HepG2 (cell line): ENCODE data around the gene CPSF6. TPM values are rescaled to one million over a fixed set of nuclear protein-coding genes. Genes with fewer than 3 reads are reported as not detected.
A peak's percentile ranks its signal among the peaks of the same experiment; 100 is the strongest.

Experiments used
- ATAC-seq: fragments of 200-7000 bp; cut with Tn5 transposase; 3 replicates; pipeline ENCODE4 v1.9.1; 2020; ENCODE audit warnings: mild to moderate bottlenecking, moderate library complexity
- BruUV-seq: library from RNA; stranded (reverse); fragments of 400-500 nt; replicated peaks from 2 replicates; lab custom pipeline; 2021; lab: Mats Ljungman, UMichigan
- CTCF ChIA-PET: fragments of 300-600 bp; formaldehyde crosslinking; extraction: SDS; loops from one replicate; lab custom pipeline; 2021; ENCODE audit warnings: low total read pairs, inconsistent platforms, low intra/inter-chr PET ratio; lab: Yijun Ruan, JAX
- POLR2A ChIA-PET: fragments of 350-600 bp; sonication (Branson Sonifier 250); formaldehyde crosslinking; loops from one replicate; lab custom pipeline; 2020; ENCODE audit warnings: antibody characterized with exemption, inconsistent platforms; lab: Yijun Ruan, JAX
- DNase-seq: peaks from one replicate; pipeline ENCODE4 v3.0.0-alpha.2; 2015; ENCODE audit warnings: low spot score
- FAIRE-seq: peaks from 3 replicates; lab custom pipeline; 2011; peaks lifted over from hg19 to GRCh38; lab: Jason Lieb, UNC
- H2AFZ ChIP-seq: one replicate; pipeline ENCODE4 v1.6.1; 2011; ENCODE audit warnings: low read length, inconsistent platforms
- H3K27ac ChIP-seq: fragments of 300-600 bp; 3 replicates; pipeline ENCODE4 v1.8.0; 2011; ENCODE audit warnings: mixed run types, mild to moderate bottlenecking, mixed read lengths, low read length, inconsistent platforms; ENCODE audit not compliant: insufficient read depth; ENCODE audit errors: extremely low read length
- H3K27me3 ChIP-seq, 2 experiments: fragments of 200-600 bp in 1 of 2; 2 replicates in 1 of 2; 3 replicates in 1 of 2; pipeline versions ENCODE4 v1.6.0 to v1.8.0; 2011; ENCODE audit warnings: low read length in 2 of 2, mild to moderate bottlenecking in 2 of 2, moderate library complexity in 2 of 2, inconsistent platforms in 1 of 2; ENCODE audit not compliant: insufficient read depth in 2 of 2, control insufficient read depth in 1 of 2
- H3K36me3 ChIP-seq, 2 experiments: fragments of 200-600 bp in 1 of 2; replicated peaks in 1 of 2; 2 replicates in 1 of 2; 3 replicates in 1 of 2; pipeline versions ENCODE4 v1.5.1 to v1.8.0; 2011; ENCODE audit warnings: low read length in 2 of 2, inconsistent platforms in 1 of 2; ENCODE audit not compliant: insufficient read depth in 2 of 2, control insufficient read depth in 1 of 2
- H3K4me1 ChIP-seq: 2 replicates; pipeline ENCODE4 v1.5.1; 2012; ENCODE audit warnings: low read length, inconsistent platforms; ENCODE audit not compliant: insufficient read depth
- H3K4me2 ChIP-seq: 2 replicates; pipeline ENCODE4 v1.6.0; 2011; ENCODE audit warnings: low read depth, low read length, inconsistent platforms
- H3K4me3 ChIP-seq, 3 experiments: fragments of 200-600 bp in 1 of 3; sonication (generic), shearing (Covaris generic) in 1 of 3; replicated peaks in 1 of 3; 2 replicates each; pipeline ENCODE4 v1.5.1; 2011 to 2016; ENCODE audit warnings: low read length in 3 of 3, inconsistent platforms in 2 of 3, low read depth in 2 of 3, mild to moderate bottlenecking in 2 of 3, control low read depth in 1 of 3, mixed read lengths in 1 of 3; ENCODE audit not compliant: insufficient read depth in 1 of 3
- H3K79me2 ChIP-seq: one replicate; pipeline ENCODE4 v1.6.1; 2011; ENCODE audit warnings: low read length, inconsistent platforms; ENCODE audit not compliant: insufficient read depth
- H3K9ac ChIP-seq: 2 replicates; pipeline ENCODE4 v1.6.0; 2011; ENCODE audit warnings: mild to moderate bottlenecking, low read depth, low read length, inconsistent platforms; ENCODE audit not compliant: insufficient read depth
- H3K9me3 ChIP-seq: 2 replicates; pipeline ENCODE4 v1.5.1; 2012; ENCODE audit warnings: mild to moderate bottlenecking, low read length
- H4K20me1 ChIP-seq: 2 replicates; pipeline ENCODE4 v1.6.0; 2011; ENCODE audit warnings: inconsistent platforms, mild to moderate bottlenecking, low read length, moderate library complexity; ENCODE audit not compliant: insufficient read depth
- ATF7 ChIP-seq, 2 experiments: fragments of 450-650 bp in 1 of 2; sonication (generic) in 1 of 2; formaldehyde crosslinking in 1 of 2; IDR thresholded peaks; 2 replicates each; pipeline versions ENCODE4 v1.4.0 to v1.6.1; 2016 to 2020; ENCODE audit warnings: antibody characterized with exemption in 1 of 2, mild to moderate bottlenecking in 1 of 2, missing genetic modification reagents in 1 of 2
- FLYWCH1 ChIP-seq: sonication (generic); formaldehyde crosslinking; IDR thresholded peaks from 2 replicates; pipeline ENCODE4 v1.8.1; 2023; ENCODE audit warnings: mild to moderate bottlenecking, missing genetic modification reagents
- KAT2B ChIP-seq: fragments of 150-350 bp; IDR thresholded peaks from 2 replicates; pipeline ENCODE4 v1.6.1; 2014; ENCODE audit warnings: low read depth, low read length, borderline replicate concordance
- MTF1 ChIP-seq: sonication (generic); formaldehyde crosslinking; IDR thresholded peaks from 2 replicates; pipeline ENCODE4 v1.5.0; 2020; ENCODE audit warnings: missing genetic modification reagents
- RAD21 ChIP-seq: fragments of 450-650 bp; formaldehyde crosslinking; IDR thresholded peaks from 2 replicates; pipeline ENCODE4 v1.5.0; 2020; ENCODE audit warnings: mild to moderate bottlenecking
- RFX3 ChIP-seq: IDR thresholded peaks from 2 replicates; pipeline ENCODE4 v1.6.1; 2016; ENCODE audit warnings: missing biosample characterization, missing genetic modification reagents
- STAG1 ChIP-seq: sonication (generic); formaldehyde crosslinking; IDR thresholded peaks from 2 replicates; pipeline ENCODE4 v1.4.0; 2020; ENCODE audit warnings: missing genetic modification reagents
- ZNF121 ChIP-seq: sonication (generic); formaldehyde crosslinking; IDR thresholded peaks from 2 replicates; pipeline ENCODE4 v1.5.0; 2020; ENCODE audit warnings: mild to moderate bottlenecking, missing genetic modification reagents
- ZNF3 ChIP-seq: IDR thresholded peaks from 2 replicates; pipeline ENCODE4 v1.7.0; 2017; ENCODE audit warnings: inconsistent platforms
- ZNF556 ChIP-seq: sonication (generic); formaldehyde crosslinking; IDR thresholded peaks from 2 replicates; pipeline ENCODE4 v1.4.0; 2020; ENCODE audit warnings: mild to moderate bottlenecking, missing genetic modification reagents, borderline replicate concordance
- ZNF558 ChIP-seq: sonication (generic); formaldehyde crosslinking; IDR thresholded peaks from 2 replicates; pipeline ENCODE4 v1.9.0; 2022; ENCODE audit warnings: mild to moderate bottlenecking, missing genetic modification reagents, borderline replicate concordance
- ZNF644 ChIP-seq: IDR thresholded peaks from 2 replicates; pipeline ENCODE4 v1.6.1; 2016; ENCODE audit warnings: low read depth
- WGBS: methylation state at CpG from one replicate; pipeline ENCODE4 v1.1.6; 2017; ENCODE audit warnings: low lambda C conversion rate; 5-methylcytosine and 5-hydroxymethylcytosine counted together
- in situ Hi-C: cut with HindIII; loops from 2 replicates; pipeline ENCODE4 v1.10.0; 2017; ENCODE audit warnings: low pct_unique_long_range_greater_than_20kb; ENCODE audit not compliant: extremely low pct_ligation_motif_present
- intact Hi-C: fragments of 100-400 bp; cut with micrococcal nuclease; formaldehyde crosslinking; loops from one replicate; pipeline ENCODE4 v1.10.0; 2022; ENCODE audit not compliant: unreplicated experiment
- polyA plus RNA-seq, 8 experiments: library from polyadenylated mRNA; depleted of rRNA in 3 of 8; stranded (reverse) in 7 of 8; unstranded in 1 of 8; fragments of >200 nt; fragmentation: Illumina TruSeq in 4 of 8; extraction: Trizol in 4 of 8; gene quantifications; 2 replicates each; pipeline versions ENCODE4 v1.2.1 to v1.2.3, GENCODE V29; 2011 to 2016; ENCODE audit warnings: low read depth in 4 of 8, missing spikeins in 1 of 8, mixed read lengths in 1 of 8; ENCODE audit not compliant: insufficient read depth in 1 of 8
- total RNA-seq, 5 experiments: library from RNA; depleted of rRNA; stranded (reverse); fragments of >200 nt; fragmentation: Illumina TruSeq; extraction: Trizol; gene quantifications; 2 replicates each; pipeline ENCODE4 v1.2.3, GENCODE V29; 2016; ENCODE audit warnings: low read depth in 1 of 5
- TF ChIP-seq, protein P1 (sequence below): sonication (generic); formaldehyde crosslinking; IDR thresholded peaks from 2 replicates; pipeline ENCODE4 v1.4.0; 2020; ENCODE audit warnings: missing genetic modification reagents
- TF ChIP-seq, protein P2 (sequence below): sonication (generic); formaldehyde crosslinking; IDR thresholded peaks from 2 replicates; pipeline ENCODE4 v1.9.0; 2021; ENCODE audit warnings: missing genetic modification reagents, borderline replicate concordance

CPSF6 gene
- total and polyA plus RNA-seq, 2 of the 13 experiments (the other 11 are each of a cell fraction or from before 2014, with no cell fraction given) = 41.8 to 71.0 TPM

GRCh38 chr12:69196302-69197288, 42.8 kb upstream of the CPSF6 start:
- H3K4me2 ChIP-seq = no peak overlapping the region
- H4K20me1 ChIP-seq = no peaks in the 10 kb centered on the region
- no peaks in the 10 kb centered on the region for H3K36me3 ChIP-seq
- peak; percentile 62; the same call in 2 of the 3 replicates for ATAC-seq
- peak; percentile 10 for DNase-seq
- no peak for FAIRE-seq
- 7% methylated on average over 4 of the region's 4 CpGs for WGBS
- POLR2A ChIA-PET = no interaction called here
- H3K79me2 ChIP-seq = no peaks in the 10 kb centered on the region
- BruUV-seq = no TSS peak
- H3K4me1 ChIP-seq = no peaks in the 10 kb centered on the region
- in situ Hi-C loops (no loop called here), intact Hi-C loops (no loop called here)
- no peaks in the 10 kb centered on the region for H3K27me3 ChIP-seq
- H2AFZ ChIP-seq = no peak overlapping the region
- H3K4me3 ChIP-seq = no peak overlapping the region
- peaks cover 26% of the 10 kb centered on the region for H3K9me3 ChIP-seq
- H3K27ac ChIP-seq = no peak overlapping the region
- H3K9ac ChIP-seq = no peak overlapping the region
- CTCF ChIA-PET = no interaction called here
- no peak for TF ChIP-seq MTF1
- TF ChIP-seq FLYWCH1 = no peak
- no peak for TF ChIP-seq RFX3
- TF ChIP-seq RAD21 (CRISPR knock-in tag) = 0 out of 2 replicates have a peak, but pooled peaks have one; percentile 29
- no peak for TF ChIP-seq ZNF121 (CRISPR knock-in tag)
- no peak for TF ChIP-seq ZNF3 (CRISPR knock-in tag)
- TF ChIP-seq, protein P1, sequence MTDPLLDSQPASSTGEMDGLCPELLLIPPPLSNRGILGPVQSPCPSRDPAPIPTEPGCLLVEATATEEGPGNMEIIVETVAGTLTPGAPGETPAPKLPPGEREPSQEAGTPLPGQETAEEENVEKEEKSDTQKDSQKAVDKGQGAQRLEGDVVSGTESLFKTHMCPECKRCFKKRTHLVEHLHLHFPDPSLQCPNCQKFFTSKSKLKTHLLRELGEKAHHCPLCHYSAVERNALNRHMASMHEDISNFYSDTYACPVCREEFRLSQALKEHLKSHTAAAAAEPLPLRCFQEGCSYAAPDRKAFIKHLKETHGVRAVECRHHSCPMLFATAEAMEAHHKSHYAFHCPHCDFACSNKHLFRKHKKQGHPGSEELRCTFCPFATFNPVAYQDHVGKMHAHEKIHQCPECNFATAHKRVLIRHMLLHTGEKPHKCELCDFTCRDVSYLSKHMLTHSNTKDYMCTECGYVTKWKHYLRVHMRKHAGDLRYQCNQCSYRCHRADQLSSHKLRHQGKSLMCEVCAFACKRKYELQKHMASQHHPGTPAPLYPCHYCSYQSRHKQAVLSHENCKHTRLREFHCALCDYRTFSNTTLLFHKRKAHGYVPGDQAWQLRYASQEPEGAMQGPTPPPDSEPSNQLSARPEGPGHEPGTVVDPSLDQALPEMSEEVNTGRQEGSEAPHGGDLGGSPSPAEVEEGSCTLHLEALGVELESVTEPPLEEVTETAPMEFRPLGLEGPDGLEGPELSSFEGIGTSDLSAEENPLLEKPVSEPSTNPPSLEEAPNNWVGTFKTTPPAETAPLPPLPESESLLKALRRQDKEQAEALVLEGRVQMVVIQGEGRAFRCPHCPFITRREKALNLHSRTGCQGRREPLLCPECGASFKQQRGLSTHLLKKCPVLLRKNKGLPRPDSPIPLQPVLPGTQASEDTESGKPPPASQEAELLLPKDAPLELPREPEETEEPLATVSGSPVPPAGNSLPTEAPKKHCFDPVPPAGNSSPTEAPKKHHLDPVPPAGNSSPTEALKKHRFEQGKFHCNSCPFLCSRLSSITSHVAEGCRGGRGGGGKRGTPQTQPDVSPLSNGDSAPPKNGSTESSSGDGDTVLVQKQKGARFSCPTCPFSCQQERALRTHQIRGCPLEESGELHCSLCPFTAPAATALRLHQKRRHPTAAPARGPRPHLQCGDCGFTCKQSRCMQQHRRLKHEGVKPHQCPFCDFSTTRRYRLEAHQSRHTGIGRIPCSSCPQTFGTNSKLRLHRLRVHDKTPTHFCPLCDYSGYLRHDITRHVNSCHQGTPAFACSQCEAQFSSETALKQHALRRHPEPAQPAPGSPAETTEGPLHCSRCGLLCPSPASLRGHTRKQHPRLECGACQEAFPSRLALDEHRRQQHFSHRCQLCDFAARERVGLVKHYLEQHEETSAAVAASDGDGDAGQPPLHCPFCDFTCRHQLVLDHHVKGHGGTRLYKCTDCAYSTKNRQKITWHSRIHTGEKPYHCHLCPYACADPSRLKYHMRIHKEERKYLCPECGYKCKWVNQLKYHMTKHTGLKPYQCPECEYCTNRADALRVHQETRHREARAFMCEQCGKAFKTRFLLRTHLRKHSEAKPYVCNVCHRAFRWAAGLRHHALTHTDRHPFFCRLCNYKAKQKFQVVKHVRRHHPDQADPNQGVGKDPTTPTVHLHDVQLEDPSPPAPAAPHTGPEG = no peak
- no peak for TF ChIP-seq ZNF558 (CRISPR knock-in tag)
- peak; percentile 78 for TF ChIP-seq ATF7 (IDR thresholded peaks at IDR 0.05)
- no peak for TF ChIP-seq ATF7 (CRISPR knock-in tag; IDR thresholded peaks at IDR 0.05)
- TF ChIP-seq ZNF644 (CRISPR knock-in tag) = no peak
- no peak for TF ChIP-seq KAT2B
- TF ChIP-seq, protein P2, sequence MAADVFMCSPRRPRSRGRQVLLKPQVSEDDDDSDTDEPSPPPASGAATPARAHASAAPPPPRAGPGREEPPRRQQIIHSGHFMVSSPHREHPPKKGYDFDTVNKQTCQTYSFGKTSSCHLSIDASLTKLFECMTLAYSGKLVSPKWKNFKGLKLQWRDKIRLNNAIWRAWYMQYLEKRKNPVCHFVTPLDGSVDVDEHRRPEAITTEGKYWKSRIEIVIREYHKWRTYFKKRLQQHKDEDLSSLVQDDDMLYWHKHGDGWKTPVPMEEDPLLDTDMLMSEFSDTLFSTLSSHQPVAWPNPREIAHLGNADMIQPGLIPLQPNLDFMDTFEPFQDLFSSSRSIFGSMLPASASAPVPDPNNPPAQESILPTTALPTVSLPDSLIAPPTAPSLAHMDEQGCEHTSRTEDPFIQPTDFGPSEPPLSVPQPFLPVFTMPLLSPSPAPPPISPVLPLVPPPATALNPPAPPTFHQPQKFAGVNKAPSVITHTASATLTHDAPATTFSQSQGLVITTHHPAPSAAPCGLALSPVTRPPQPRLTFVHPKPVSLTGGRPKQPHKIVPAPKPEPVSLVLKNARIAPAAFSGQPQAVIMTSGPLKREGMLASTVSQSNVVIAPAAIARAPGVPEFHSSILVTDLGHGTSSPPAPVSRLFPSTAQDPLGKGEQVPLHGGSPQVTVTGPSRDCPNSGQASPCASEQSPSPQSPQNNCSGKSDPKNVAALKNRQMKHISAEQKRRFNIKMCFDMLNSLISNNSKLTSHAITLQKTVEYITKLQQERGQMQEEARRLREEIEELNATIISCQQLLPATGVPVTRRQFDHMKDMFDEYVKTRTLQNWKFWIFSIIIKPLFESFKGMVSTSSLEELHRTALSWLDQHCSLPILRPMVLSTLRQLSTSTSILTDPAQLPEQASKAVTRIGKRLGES = no peak
- no peak for TF ChIP-seq ZNF556
- TF ChIP-seq STAG1 (CRISPR knock-in tag) = peak; percentile 46
